Cerebellar cortex (tissue), 1 donor: ENCODE results near the gene ARF3.

Source experiments
- DNase-seq: peaks from one replicate; pipeline ENCODE4 v3.0.0-alpha.2; 2015; ENCODE audit warnings: low spot score

The ARF3 gene

GRCh38 chr12:48966177-48966895 is 9.0 kb upstream of the ARF3 start:
- DNase-seq: no peak

DNA sequence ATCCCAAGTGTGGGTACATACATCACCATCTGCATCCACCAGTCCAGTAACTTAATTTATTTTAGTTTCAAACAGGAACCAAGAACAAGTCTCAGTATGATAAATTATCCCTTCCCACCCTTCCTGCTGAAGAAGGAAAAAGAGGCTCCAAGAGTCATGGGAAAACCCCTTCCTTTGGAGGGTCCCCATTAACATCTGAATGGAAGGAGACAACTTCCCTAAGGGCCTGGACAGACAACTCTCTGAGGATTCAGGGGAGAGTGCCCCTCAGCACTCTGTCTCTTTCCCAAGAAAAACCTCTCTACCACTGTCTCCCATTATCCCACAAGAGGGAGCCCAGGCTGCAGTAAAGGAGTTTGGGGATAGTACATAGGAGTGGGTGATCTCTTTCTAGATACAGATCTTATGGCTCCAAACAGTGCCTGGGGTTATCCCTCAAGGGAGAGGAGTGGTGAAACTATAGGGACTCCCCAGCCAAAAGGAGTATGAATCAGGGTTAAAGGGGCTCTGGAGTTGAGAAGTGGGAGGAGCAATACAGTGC is 8.1 kb upstream of the ARF3 start:
- DNase-seq: peak; percentile 44

DNA sequence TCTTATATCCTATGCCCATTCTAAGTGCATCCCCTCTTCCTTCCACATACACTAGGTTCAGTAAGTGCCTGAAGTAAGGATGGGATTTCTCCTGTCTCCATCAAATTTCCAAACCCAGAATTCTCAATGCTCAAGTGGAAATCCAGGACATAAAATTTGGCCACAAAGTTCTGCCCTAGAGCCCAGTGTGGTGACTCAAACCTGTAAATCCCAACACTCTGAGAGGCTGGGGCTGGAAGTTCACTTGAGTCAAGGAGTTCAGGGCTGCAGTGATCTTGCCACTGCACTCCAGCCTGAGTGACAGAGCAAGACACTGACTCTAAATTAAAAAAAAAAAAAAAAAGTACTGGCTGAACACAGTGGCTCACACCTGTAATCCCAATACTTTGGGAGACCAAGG is 4.5 kb upstream of the ARF3 start:
- DNase-seq: no peak

DNA sequence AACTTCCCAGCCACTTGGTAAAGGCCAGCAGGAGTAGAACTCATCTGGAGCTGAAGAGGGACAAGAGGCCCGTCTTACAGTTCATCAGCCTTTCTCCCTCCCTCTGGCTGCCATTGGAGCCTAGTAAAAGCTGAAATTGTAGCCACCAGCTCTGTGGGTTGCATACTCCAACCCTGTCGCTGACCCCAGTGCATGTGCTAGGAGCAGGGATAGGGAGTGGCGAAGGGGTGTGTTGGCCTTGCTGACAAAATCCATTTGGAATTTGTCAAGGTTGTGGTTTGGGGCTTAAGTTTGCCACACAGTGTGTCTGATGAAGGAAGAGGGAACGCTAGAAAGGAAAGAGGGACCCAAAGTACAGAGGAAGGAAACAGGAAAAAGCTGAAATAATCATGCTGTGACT is 4.0 kb upstream of the ARF3 start:
- no peak for DNase-seq

DNA sequence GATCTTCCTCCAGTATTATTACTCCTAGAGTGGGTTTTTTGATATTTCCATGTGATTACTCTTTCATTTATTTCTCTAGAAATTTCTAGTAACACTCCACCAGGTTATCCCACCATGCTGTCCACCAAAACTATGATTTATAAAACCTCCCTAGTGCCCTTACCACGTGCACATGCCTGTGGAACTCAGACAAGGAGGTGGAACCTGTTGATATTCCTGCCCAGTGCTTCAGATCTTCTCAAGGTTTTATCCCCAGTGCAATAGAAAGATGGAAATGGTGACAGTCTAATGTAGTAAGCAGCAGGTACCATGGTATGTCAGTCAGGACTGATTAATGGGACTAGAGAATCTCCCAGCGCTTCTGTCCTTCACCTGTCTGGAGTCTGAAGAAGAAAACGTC is 3.5 kb upstream of the ARF3 start:
- no peak for DNase-seq

- no peak for DNase-seq
Measured at GRCh38 chr12:48958049-48958388, 732 bp upstream of the ARF3 start.

DNA sequence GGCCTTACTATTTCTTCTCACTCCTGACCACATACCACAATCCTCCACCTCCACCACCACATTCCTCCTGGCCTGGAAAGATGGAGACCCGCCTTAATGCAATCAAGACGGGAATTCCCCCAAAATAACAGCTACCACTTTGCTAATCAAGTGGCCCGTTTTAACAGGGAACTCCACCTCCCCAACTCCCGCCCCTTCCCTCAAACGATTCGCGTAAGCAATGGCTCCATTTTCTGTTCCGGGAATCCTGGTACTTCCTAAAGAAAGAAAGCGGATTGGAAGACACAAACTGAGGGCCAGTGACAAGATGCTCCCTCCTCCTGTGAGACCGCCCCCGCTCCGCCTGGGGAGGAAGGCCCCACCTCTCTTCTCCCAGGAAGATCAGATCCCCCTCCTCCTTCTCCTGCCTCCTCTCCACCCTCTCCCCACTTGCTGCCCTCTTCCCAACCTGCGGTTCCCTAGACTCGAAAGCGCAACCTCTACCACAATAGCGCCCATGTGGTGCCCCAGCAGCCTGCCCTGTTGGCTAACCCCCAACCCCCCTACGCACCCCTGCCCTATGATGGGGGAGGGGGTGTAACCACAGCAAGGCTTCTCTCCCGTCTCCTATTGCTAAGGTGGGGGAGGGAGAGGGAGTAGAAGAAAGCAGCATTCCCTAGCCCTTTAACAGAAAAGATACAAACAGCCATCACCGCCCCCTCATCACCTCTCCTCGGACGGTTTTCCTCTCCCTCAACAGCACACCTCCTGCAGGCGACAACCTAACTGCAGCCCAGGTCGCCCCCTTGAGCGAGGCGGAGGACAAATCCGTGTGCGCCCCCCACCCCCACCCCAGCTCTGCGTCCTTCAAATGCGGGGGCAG is 777 bp downstream of the ARF3 start:
- peak; percentile 95 for DNase-seq

DNA sequence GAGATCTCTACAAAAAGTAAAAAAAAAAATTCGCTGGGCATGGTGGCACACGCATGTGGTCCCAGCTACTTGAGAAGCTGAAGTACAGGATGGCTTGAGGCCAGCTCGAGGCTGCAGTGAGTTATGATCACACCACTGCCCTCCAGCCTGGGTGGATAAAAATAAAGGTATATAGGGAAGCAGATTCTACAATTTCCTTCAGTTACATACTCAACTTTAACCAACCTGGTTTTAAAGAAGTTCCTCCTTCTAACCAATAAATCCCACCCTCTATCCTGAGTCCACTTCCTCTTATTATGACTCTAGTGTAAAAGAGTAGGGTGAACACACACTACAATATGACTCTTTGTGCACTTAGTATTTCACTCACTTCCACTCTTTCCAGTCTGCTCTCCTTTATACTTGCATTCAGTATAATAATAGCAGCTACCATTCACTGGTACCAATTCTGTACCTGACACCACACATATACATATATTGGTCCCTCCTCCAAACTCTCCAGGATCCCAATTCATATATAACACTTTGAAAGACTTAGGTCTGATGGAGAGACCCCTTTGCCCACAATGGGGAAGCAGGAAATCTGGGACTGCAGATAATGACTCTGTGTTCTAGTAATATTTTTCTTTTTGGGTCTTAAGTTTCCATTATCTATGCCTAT is 2.3 kb downstream of the ARF3 start:
- DNase-seq: no peak

- DNase-seq: no peak
Measured at GRCh38 chr12:48954061-48954460, 3.2 kb downstream of the ARF3 start.

DNA sequence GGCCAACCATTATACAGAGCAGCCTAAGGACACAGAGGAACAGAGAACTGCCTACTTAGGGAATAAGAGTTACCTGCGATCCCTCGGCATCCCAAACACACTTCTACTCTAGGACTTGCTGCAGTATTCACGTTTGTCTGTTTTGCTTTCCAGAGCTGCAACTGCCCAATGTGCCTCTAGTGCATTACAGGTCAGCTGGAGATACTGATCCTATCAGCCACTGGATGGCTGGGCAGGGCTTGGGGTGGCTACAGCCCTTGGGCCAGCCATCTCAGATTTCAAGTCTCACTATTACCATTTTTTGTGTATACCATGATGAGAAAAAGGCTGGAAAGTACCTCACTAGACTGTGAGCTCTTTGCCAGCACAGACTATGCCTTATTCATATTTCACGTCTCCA is 4.6 kb downstream of the ARF3 start:
- no peak for DNase-seq

- no peak for DNase-seq
Measured at GRCh38 chr12:48947727-48948126, 9.6 kb downstream of the ARF3 start.

DNA sequence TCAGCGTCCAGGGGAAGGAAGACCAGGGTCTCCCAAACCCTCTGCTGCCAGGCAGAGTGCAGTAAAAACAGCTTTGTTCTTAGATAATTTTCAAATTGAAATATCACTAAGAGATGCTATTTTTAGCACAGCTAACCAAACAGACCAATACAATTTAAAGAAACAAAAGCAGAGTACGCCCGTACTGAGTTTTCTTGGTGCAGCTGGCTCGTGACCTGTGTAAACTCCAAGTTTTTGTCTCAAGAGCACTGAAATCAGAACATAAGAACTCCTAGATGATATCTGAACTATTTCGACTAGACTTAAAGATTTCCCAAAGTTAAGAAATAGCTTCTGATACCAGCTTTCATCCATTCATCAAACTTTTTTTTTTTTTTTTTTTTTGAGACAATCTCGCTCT is 10.3 kb downstream of the ARF3 start:
- DNase-seq: no peak

DNA sequence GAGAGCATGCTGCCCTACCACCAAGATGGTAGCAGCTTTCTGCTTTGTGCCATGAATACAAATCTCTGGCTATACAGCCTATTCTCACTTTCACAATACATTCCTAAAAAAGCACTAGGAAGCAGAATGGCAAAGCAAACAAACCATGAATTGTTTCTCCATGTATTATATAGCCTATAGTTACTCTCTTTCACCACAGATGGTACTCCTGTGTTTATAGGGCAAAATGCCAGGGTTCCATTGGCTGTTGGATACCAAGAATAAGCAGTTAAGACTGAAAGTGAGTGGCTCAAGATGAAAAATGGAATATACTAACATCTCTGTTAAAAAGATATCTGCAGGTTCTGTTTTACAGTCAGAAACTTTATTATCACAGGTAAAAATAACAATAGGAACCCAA is 11.1 kb downstream of the ARF3 start:
- DNase-seq: peak; percentile 85

DNA sequence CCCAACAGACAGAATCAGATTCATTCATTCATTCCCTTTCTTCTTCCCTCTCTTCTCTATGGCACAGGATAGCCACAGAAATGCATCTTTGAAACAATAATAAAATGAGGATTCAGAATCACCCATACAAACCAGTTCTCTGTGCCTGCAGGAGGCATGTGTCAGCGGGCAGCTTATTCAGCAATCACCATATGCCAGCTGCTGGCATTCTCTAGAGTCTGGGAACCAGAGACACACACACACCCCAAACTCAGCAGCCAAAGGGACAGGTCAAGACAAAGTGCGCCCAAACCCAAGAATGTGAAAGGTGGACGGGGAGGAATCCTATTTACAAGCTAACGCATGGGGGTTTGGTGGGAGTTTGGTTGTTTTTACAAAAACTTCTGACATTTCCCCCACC is 14.1 kb downstream of the ARF3 start:
- DNase-seq: peak; percentile 66

GRCh38 chr12:48940181-48940580 is 17.1 kb downstream of the ARF3 start:
- no peak for DNase-seq

DNA sequence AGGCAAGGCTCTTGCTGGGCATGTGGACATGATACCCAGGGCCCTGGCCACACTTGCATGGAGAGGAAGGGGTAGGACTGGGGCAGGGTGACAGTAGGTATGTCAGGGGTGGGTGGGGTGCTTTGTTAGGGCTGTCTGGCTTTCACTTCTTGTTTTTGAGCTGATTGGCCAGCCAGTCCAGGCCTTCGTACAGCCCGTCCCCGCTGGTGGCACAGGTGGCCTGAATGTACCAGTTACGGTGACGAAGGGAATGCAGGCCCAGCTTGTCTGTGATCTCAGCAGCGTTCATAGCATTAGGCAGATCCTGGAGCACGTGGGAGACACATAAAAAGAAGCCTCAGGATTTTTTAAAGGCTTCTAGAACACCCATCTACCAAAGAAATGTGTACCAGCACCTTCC is 18.5 kb downstream of the ARF3 start:
- no peak for DNase-seq

- DNase-seq: peak; percentile 40
Measured at GRCh38 chr12:48937170-48937569, 20.1 kb downstream of the ARF3 start.

GRCh38 chr12:48936379-48936979 is 20.8 kb downstream of the ARF3 start:
- peak; percentile 75 for DNase-seq

GRCh38 chr12:48934312-48934706 is 23.0 kb downstream of the ARF3 start:
- DNase-seq: no peak

- DNase-seq: no peak
Measured at GRCh38 chr12:48933664-48934311, 23.5 kb downstream of the ARF3 start.

DNA sequence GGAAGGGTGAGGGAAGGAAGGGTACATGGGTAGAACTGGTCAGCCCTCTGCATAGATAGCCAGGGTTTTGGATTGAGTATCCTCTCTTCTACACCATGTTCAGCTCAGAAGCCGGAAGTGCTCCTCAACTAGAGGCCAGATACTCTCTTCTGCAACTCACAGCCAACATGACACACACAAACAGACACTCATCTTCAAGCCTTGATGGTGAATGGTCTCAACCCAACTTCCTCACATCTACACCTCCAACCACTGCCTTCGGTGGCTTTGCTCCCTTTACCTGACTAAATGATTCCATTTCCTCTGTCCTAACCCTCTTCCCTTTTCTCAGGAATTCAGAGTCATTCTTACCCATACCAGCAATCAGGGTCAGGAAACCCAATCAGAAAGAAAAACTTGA is 24.4 kb downstream of the ARF3 start:
- DNase-seq: no peak

DNA sequence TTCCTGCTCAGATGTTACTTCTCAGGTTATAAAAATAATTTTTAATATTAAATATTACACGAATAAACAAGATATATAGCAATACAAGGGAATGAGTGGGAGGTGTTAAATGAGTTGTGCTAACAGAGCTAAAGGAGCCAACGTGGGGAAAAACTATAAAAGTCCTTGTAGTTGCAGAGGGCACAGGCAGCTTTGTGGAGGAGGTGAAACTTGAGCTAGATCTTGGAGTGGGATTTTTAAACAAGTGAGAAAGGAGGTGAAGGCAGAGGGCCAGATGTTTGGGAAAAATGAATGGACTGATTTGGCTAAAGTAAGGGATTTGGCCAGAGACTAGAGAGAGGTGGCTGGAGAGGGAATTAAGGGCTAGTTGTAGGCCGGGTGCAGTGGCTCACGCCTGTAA is 26.8 kb downstream of the ARF3 start:
- no peak for DNase-seq
